ENCODE results near the gene LRRC72.

The LRRC72 gene

GRCh38 chr7:16606704-16607103, 80.1 kb downstream of the LRRC72 start:
- TF ChIP-seq CSDC2 (CRISPR knock-in tag; IDR thresholded peaks at IDR 0.05) (no peak), SNAI2 (CRISPR knock-in tag; IDR thresholded peaks at IDR 0.05) (no peak), ZNF8 (CRISPR knock-in tag; IDR thresholded peaks at IDR 0.05) (no peak), ZC3H10 (CRISPR knock-in tag; IDR thresholded peaks at IDR 0.05) (no peak), ZNF70 (CRISPR knock-in tag; IDR thresholded peaks at IDR 0.05) (no peak), OSR1 (CRISPR knock-in tag; IDR thresholded peaks at IDR 0.05) (no peak), CREB5 (CRISPR knock-in tag; IDR thresholded peaks at IDR 0.05; ENCODE audit: low read depth) (no peak), TSHZ2 (CRISPR knock-in tag; IDR thresholded peaks at IDR 0.05) (no peak), ZFP30 (CRISPR knock-in tag; IDR thresholded peaks at IDR 0.05) (no peak), ESRRG (CRISPR knock-in tag; IDR thresholded peaks at IDR 0.05) (no peak), BACH2 (CRISPR knock-in tag; IDR thresholded peaks at IDR 0.05; ENCODE audit: borderline replicate concordance) (no peak), TOX (CRISPR knock-in tag; IDR thresholded peaks at IDR 0.05; ENCODE audit: borderline replicate concordance) (no peak), RARB (CRISPR knock-in tag; IDR thresholded peaks at IDR 0.05) (no peak), ARNTL (CRISPR knock-in tag; IDR thresholded peaks at IDR 0.05; ENCODE audit: borderline replicate concordance, low read depth) (no peak), GLIS3 (CRISPR knock-in tag; IDR thresholded peaks at IDR 0.05) (no peak), ISL1 (CRISPR knock-in tag; IDR thresholded peaks at IDR 0.05) (no peak), ZFP3 (CRISPR knock-in tag; IDR thresholded peaks at IDR 0.05) (no peak)
- ATAC-seq = no peak

- ATAC-seq = no peak
- TF ChIP-seq ZNF8 (CRISPR knock-in tag; IDR thresholded peaks at IDR 0.05) (no peak), PPARA (CRISPR knock-in tag; IDR thresholded peaks at IDR 0.05; ENCODE audit: borderline replicate concordance) (no peak), ESRRG (CRISPR knock-in tag; IDR thresholded peaks at IDR 0.05) (no peak), GLIS3 (CRISPR knock-in tag; IDR thresholded peaks at IDR 0.05) (no peak), OSR1 (CRISPR knock-in tag; IDR thresholded peaks at IDR 0.05) (no peak), TOX (CRISPR knock-in tag; IDR thresholded peaks at IDR 0.05; ENCODE audit: borderline replicate concordance) (no peak), CSRNP3 (CRISPR knock-in tag; IDR thresholded peaks at IDR 0.05) (no peak)
Measured at GRCh38 chr7:16609842-16610450, 83.3 kb downstream of the LRRC72 start.

- TF ChIP-seq ZNF8 (CRISPR knock-in tag; IDR thresholded peaks at IDR 0.05) (no peak), ARNTL (CRISPR knock-in tag; IDR thresholded peaks at IDR 0.05; ENCODE audit: borderline replicate concordance, low read depth) (no peak), GLIS3 (CRISPR knock-in tag; IDR thresholded peaks at IDR 0.05) (no peak), ZFP30 (CRISPR knock-in tag; IDR thresholded peaks at IDR 0.05) (no peak), ZNF70 (CRISPR knock-in tag; IDR thresholded peaks at IDR 0.05) (no peak), ZC3H10 (CRISPR knock-in tag; IDR thresholded peaks at IDR 0.05) (no peak)
- ATAC-seq = no peak
Measured at GRCh38 chr7:16611711-16612110, 85.1 kb downstream of the LRRC72 start.

- TF ChIP-seq ZFP30 (CRISPR knock-in tag; IDR thresholded peaks at IDR 0.05) = no peak
- no peak for TF ChIP-seq ZNF70 (CRISPR knock-in tag; IDR thresholded peaks at IDR 0.05)
- TF ChIP-seq TCF4 (CRISPR knock-in tag; IDR thresholded peaks at IDR 0.05; ENCODE audit: borderline replicate concordance) = no peak
- no peak for ATAC-seq
Measured at GRCh38 chr7:16615228-16615627, 88.6 kb downstream of the LRRC72 start.

GRCh38 chr7:16616122-16616521, 89.5 kb downstream of the LRRC72 start:
- no peak for ATAC-seq
- no peak for TF ChIP-seq TSHZ2 (CRISPR knock-in tag; IDR thresholded peaks at IDR 0.05)
- TF ChIP-seq TOX (CRISPR knock-in tag; IDR thresholded peaks at IDR 0.05; ENCODE audit: borderline replicate concordance) = no peak
- no peak for TF ChIP-seq ZNF565 (CRISPR knock-in tag; conservative IDR thresholded peaks at IDR 0.05; ENCODE audit: low read depth)
- no peak for TF ChIP-seq CSDC2 (CRISPR knock-in tag; IDR thresholded peaks at IDR 0.05)
- no peak for TF ChIP-seq ZNF70 (CRISPR knock-in tag; IDR thresholded peaks at IDR 0.05)
- no peak for TF ChIP-seq GLIS3 (CRISPR knock-in tag; IDR thresholded peaks at IDR 0.05)
- TF ChIP-seq OSR1 (CRISPR knock-in tag; IDR thresholded peaks at IDR 0.05) = no peak
- TF ChIP-seq ZNF8 (CRISPR knock-in tag; IDR thresholded peaks at IDR 0.05) = no peak
- no peak for TF ChIP-seq CREB5 (CRISPR knock-in tag; IDR thresholded peaks at IDR 0.05; ENCODE audit: low read depth)
- no peak for TF ChIP-seq RARB (CRISPR knock-in tag; IDR thresholded peaks at IDR 0.05)
- TF ChIP-seq ESRRG (CRISPR knock-in tag; IDR thresholded peaks at IDR 0.05) = no peak
- TF ChIP-seq CSRNP3 (CRISPR knock-in tag; IDR thresholded peaks at IDR 0.05) = no peak
- TF ChIP-seq TCF4 (CRISPR knock-in tag; IDR thresholded peaks at IDR 0.05; ENCODE audit: borderline replicate concordance) = no peak
- no peak for TF ChIP-seq ARNTL (CRISPR knock-in tag; IDR thresholded peaks at IDR 0.05; ENCODE audit: borderline replicate concordance, low read depth)
